Fibroblast of skin of left quadriceps (primary cell): ENCODE data around the gene KLHL15.
"Not testable (repeated sequence)": the region's sequence is repeated elsewhere in the genome, so short reads cannot be mapped to it uniquely, and the experiment has no call there.

Experiments
- DNase-seq, 2 experiments: peaks; one replicate each; pipeline ENCODE4 v3.0.0-alpha.2; 2013; ENCODE audit warnings: low read depth in 2 of 2

The KLHL15 gene, protein sequence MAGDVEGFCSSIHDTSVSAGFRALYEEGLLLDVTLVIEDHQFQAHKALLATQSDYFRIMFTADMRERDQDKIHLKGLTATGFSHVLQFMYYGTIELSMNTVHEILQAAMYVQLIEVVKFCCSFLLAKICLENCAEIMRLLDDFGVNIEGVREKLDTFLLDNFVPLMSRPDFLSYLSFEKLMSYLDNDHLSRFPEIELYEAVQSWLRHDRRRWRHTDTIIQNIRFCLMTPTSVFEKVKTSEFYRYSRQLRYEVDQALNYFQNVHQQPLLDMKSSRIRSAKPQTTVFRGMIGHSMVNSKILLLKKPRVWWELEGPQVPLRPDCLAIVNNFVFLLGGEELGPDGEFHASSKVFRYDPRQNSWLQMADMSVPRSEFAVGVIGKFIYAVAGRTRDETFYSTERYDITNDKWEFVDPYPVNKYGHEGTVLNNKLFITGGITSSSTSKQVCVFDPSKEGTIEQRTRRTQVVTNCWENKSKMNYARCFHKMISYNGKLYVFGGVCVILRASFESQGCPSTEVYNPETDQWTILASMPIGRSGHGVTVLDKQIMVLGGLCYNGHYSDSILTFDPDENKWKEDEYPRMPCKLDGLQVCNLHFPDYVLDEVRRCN

DNA sequence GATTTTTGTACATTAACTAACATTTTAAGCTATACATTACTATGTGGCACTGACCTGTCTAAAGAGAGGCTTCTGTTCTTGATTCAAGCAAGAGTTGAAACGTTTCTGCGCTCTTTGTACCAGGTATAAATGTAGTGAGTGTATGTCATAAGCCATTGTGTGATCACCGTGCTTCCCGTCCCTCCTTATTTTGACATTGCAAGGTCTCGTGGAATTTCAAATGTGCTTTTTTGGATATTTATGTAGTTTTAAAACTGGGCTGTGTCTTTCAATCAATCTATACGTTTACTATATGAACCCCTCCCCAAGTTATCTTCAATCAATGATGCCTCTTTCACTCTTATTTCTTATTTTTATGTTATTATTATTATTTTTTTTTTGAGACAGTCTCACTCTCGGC is at the start of gene KLHL15:
Gene KLHL15 (minus strand): TSS at position 101 of the 400 bp plus-strand sequence. CDS start 20,493 bp downstream, outside the sequence.
- DNase-seq: no peak

DNA sequence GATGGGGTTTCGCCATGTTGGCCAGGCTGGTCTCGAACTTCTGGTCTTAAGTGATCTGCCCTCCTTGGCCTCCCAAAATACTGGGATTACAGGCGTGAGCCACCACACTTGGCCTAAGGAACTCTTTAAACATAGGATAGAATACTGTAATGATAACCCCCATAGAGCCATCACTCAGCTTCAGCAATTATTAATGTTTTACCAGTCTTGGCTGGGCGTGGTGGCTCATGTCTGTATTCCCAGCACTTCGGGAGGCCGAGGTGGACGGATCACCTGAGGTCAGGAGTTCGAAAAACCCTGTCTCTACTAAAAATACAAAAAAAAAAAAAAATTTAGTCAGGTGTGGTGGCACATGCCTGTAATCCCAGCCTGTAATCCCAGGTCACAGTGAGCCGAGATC is 42.9 kb upstream of the KLHL15 start:
- no peak for DNase-seq

DNA sequence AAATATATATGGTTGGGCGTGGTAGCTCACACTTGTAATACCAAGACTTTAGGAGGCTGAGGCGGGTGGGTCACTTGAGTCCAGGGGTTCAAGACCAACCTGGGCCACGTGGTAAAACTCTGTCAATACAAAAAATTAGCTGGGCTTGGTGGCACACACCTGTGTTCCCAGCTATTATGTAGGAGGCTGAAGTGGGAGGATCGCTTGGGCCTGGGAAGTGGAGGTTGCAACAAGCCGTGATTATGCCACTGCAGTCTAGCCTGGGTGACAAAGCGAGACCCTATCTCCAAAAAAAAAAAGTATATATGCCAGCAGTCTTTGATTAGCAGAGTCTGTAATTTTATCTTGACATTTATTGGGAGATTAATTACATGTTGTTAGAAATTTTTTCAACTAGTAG is 36.5 kb upstream of the KLHL15 start:
- DNase-seq: no peak

DNA sequence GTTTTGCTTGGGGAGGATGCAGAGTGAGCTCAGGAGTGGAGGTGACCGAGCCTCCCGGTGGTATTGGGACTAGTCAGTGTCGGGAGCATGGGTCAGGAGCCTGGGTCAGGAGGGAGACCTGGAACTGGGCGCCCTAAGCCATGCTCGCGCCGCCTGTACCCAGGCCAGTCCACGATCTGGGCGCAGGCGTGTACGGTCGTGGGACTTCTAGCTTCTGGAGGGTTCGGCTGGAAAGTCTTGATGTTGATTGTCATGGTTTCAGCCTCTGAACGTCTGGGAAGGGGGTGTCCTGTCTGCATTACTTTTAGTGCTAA is 28.0 kb upstream of the KLHL15 start:
- no peak for DNase-seq

DNA sequence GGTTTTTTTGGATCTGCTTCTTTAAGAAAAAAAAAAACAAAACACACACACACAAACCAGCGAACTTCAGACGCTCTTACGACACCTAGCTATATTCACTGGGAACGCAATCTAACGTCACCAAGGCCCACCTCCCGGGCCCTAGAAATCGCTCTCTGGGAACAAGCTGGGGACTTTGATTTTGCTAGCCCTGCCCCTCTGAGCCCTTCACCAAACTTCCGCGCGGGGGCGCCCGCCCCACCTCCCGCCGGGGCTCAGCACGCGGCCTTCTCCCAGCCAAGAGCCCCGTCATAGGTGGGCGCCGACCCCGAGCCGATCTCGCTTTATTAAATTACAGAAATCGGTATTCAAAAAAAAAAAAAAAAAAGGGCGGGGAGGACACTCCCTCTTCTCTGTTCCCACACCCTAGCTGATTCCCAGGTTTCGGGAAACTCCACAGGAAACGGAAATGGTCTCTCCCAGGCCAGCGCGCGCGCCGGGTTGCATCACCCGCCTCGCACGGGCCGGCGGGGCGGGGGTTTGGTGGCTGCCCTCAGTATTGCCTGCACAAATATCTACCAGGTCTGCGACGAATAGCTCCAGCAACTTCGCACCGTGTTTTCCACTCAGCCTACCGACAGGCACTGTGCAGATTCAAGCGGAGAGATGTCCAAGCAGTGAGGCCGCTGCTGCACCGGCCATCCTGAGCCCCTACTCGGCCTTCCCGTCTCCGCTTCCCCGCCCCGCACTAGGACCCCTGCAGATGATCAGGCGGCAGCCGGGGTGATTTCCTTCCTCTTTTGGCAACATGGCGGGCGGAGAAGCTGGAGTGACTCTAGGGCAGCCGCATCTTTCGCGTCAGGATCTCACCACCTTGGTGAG is 27.4 kb upstream of the KLHL15 start, which contains the start of gene EIF2S3:
Gene EIF2S3 (plus strand): TSS at position 775 of the 861 bp plus-strand sequence. CDS start 13 bp downstream, at position 788.
- DNase-seq: peak; percentile 91

DNA sequence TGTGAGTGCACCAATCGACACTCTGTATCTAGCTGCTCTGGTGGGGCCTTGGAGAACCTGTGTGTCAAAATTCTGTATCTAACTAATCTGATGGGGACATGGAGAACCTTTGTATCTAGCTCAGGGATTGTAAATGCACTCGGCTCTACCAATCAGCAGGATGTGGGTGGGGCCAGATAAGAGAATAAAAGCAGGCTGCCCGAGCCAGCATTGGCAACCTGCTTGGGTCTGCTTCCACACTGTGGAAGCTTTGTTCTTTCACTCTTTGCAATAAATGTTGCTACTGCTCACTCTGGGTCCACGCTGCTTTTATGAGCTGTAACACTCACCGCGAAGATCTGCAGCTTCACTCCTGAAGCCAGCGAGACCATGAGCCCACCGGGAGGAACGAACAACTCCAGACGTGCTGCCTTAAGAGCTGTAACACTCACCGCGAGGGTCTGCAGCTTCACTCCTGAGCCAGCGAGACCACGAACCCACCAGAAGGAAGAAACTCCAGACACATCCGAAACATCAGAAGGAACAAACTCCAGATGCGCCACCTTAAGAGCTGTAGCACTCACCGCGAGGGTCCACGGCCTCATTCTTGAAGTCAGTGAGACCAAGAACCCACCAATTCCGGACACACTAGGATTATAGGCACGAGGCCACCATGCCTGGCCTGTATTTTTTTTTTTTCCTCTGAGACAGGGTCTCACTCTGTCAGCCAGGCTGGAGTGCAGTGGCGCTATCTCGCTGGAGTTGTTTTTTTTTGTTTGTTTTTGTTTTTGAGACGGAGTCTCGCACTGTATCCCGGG is 23.7 kb upstream of the KLHL15 start:
- not testable (repeated sequence) for DNase-seq

DNA sequence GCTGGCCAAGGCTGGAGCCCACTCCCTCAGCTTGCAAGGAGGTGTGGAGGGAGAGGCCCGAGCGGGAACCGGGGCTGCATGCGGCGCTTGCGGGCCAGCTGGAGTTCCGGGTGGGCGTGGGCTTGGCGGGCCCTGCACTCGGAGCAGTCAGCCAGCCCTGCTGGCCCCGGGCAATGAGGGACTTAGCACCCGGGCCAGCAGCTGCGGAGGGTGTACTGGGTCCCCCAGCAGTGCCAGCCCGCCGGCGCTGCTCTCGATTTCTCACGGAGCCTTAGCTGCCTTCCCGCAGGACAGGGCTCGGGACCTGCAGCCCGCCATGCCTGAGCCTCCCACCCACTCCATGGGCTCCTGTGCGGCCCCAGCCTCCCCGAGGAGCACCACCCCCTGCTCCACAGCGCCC is 22.7 kb upstream of the KLHL15 start:
- not testable (repeated sequence) for DNase-seq

DNA sequence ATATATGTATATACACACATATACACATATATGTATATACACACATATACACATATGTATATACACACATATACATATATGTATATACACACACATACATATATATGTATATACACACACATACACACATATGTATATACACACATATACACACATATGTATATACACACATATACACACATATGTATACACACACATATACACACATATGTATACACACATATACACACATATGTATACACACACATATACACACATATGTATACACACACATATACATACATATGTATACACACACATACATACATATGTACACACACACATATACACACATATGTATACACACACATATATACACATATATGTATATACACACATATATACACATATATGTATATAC is 19.1 kb upstream of the KLHL15 start:
- not testable (repeated sequence) for DNase-seq

DNA sequence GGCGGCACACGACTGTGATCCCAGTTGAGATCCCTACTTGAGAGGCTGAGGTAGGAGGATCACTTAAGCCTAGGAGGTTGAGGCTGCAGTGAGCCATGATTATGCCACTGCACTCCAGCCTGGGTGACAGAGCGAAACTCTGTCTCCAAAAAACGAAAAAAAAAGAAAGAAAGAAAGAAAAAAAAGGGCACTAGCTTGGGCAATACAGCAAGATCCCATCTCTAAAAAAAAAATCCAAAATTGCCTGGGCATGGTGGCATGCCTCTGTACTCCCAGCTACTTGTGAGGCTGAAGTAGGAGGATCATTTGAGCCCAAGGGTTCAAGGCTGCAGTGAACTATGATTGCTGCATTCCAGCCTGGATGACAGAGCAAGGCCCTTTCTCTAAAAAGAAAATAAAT is 10.7 kb upstream of the KLHL15 start:
- no peak for DNase-seq

DNA sequence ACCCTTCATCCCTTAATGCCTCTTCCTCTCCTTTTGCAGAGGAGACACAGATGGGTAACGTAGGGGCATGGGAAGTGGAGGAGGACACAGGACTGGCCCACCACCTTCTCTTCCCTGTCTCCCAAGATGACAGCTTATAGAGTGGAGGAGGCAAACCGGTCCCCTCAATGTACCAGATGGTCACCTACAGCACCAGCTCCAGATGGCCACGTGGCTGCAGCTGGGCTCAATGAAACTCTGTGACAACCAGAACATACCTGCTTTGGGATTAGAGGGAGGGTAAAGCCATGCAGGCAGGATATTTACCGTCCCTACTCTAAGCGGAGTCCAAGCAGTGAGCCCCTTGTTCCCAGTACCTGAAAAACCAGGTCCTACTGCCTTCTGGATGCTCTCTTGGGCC is 7.5 kb upstream of the KLHL15 start:
- no peak for DNase-seq

DNA sequence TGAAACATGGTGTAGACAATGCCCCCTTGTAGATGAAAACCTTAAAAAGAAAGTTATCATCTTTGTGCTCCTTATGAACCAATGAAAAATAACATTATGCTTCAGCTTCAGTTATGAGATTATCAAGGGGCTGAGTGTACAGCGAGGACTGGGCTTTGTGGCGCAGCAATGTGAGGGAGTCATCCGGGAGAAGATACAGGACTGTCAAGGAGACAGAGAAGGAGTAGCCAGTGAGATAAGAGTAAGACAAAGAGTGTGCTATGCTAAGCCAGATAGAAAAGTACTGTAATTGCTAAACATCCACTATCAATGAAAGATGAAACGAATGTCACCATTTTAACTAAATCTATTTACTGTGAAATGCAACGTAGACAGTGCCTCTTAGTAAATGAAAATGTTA is 3.6 kb upstream of the KLHL15 start:
- no peak for DNase-seq

DNA sequence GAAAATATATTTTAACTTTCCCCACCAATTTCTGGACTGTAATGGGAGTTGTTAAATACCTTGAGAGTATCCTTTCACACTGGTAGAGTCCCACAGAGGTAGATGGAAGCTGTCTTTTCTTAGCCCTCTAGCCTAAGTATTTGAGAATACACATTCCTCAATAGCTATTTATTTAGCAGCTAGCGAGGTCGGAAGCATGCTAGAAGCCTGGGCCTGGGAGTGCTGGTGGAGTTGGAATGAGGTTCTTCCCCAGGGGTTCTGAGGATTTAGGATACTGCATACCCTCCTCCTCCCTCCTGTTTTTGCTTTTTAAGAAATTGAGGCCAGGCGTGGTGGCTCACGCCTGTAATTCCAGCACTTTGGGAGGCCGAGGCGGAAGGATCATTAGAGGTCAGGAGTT is 999 bp upstream of the KLHL15 start:
- DNase-seq: no peak

DNA sequence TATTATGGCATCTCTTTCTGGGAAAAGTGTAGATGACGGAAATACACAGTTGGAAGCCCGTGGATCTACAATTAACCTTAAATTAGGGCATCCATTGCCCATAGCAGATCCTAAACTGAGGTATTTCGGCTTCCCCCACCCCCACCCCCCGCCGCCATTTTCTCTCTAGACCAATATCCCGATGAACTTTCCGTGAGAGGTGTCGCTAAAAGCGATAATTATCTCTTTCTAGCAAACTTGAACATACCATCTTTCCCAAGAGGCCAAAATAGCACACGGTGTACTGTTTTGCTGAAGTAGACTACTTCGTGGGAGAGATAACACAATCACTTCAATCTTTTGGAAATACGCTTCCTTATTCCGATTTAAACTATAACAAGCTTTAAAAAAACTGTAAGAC is 554 bp downstream of the KLHL15 start:
- no peak for DNase-seq

DNA sequence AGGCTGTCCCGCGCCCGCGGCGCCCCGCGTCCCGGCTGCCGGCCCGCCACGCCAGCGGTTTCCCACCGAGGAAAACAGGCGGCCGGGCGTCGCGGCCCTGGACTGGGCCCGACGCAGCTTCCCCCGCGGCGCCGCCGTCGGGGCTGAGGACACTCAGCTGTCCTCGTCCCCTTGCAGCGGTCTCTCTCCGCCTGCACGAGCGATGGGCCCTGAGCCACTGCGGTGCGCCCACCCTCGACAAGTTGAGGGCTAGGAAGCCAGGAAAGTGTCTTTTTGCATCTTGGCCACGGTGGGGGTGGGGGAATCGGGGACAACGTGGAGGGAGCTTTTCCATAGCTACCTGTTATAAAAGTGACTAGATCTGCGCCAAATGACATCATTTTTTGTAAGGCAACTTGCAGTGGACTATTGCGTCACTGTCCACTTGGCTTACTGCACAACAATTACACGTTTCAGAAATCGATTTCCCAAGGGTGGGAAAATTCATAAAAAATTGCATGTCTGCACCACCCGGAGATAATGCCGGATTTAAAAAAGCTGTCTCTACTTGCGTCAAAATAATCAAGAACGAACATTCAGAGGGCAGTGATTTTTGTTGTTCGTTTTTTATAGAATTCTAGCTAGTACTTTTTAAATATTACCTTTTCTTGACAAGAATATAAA is 1.1 kb downstream of the KLHL15 start:
- DNase-seq: peak in 1 of 2 experiments; percentile 23

DNA sequence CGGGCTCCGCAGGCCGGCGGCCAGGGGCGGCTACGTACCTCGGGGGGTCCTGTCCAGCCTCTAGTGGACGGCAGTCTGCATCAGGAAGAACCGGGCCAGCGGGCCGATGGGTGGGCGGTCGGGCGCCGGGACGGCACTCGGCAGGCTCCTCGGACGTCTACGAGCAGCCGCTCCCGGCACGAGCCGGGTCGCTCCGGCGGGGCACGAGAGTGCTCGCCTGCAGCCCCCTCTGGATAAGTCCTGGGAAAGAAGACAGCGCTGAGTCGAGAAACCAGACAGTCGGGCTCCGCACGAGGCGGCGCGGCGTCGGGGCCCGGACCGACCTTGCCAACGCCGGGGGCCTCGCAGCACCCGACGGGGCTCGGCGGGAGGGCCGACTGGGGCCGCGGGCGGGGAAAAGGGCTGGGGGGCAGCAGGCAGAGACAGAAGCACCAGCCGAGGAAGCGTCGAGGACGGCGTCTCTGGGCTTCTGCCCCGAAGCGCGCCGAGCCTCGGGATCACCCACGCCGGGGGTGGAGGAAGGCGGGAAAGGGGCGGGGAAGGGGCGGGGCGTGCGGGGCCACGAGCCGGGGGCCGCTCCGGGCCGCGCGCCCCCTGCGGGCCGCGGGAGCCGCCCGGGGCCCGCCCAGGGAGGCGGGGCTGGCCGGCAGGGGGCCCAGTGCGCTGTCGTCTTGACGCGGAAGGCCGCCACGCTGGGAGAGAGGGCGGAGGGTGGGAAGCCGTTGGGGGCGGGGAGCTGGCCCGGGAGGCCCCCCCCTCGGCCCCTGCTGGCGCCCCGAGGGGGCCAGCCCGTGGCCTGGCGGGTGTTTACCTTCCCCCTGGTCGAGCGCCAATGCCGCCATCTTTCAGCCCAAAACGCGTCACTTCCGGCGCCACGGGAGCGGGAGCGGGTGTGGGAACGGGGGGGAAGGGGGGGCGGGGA is 1.9 kb downstream of the KLHL15 start:
- DNase-seq: peak; percentile 87

DNA sequence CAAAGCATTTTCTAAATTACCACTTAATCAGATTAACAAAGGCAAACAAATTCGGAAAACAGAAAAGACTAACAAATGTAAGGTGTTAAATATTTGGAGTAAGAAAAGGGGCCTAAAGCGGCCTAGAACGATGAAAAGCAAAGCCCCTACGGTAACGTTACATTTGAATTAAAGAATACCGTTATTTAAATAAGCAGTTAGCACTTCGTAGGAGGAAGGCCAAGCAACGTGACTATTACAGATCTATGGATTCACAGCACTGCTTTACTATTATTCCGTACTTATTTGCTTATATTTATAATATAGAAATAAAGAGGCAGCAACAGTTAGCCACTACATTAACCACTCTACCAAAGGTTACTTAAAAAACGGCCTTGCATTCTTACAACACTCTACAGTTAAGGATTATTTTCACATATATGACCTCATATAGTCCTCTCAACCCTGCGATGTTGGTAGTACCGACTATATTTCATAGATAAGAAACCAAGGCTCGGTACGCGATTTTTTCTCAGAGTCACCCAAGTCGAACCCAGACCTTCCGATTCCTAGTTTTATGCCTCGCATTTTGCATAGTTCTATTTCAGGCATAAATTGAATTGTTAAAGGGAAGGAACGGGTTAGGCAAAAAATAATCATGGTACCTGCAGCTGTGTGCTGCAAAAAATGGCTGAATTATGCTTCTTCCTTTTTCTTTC is 2.9 kb downstream of the KLHL15 start:
- no peak for DNase-seq

DNA sequence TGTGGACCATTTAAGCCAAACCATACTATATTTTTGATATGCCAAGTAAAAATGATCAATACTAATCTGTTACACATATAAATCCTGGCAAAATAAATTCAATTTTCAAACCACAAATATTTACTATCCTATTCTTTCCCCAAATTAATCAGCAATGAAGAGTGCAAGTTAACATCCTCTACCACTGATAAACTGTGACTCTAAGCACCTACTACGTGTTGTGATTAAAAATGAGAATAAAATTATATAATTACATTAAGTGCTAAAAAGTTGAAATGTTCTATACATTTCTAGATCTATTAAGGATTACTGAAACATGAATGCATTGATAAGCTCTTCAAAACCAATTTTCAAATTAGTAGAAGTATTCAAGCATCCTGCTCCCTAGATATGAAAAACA is 3.4 kb downstream of the KLHL15 start:
- no peak for DNase-seq

DNA sequence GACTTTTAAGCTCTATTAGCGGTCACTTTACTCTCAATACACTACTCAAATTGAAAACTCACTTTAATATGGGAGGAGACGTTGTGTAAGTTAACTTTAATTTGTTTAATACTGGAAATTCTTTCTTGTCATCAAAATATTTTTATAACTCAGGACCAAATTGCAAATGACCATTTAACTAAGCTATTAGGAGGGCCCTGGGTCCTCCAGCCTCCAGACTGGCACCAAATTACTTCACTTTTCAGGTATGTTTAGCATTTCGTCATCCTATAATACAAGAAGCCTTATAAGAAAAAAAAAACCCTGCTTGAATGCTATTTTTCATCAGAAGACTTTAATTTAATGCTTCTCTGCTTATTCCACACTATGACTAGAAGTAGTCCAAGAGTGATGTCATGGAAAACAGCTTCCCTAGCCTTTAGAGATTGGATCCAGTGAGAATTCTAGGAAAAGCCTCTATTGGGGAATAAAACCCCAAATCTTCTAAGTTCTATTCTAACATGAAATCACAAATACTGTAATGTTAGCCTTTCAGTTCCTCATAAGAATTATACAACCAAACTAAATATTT is 6.6 kb downstream of the KLHL15 start:
- no peak for DNase-seq

DNA sequence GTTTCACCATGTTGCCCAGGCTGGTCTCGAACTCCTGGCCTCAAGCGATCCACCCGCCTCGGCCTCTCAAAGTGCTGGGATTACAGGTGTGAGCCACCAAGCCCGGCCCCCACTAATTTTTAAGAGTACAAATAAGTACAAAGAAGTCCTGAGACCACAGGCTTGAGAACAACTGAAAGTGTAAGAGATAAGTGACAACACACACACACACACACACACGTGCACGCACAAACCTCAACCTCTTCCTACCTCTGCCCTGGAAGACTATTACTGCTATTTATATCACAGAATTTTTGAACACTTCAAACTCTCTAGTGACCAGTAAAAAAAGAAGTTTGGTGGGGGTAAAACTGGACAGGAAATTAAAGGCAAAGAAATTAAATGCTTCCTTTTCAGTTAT is 7.5 kb downstream of the KLHL15 start:
- DNase-seq: no peak
